ENCODE measurements around the gene EVI2B.
"Not testable (repeated sequence)": the region's sequence is repeated elsewhere in the genome, so short reads cannot be mapped to it uniquely, and the experiment has no call there.

EVI2B gene

DNA sequence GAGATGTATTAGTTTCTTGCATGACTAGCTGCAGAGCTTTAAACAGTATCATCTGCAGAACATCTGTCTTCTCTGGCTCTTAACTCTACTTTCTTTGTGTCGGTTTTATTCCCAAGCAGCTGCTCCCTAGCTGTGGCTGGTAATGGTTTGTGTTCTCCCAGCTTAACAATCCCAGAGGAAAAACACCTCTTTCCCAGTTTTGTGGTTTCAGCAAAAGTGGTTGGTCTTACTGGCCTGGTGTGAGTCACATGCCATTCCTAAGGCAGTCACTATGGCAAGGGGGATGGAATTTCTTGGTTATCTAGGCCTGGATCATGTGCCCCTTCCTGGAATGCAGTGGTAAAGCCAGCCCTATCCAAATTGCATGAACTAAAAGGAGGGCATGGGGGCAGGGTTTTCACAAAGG lies 44.3 kb downstream of the EVI2B start:
- DNase-seq (ENCODE audit: low read depth), result no peak

DNA sequence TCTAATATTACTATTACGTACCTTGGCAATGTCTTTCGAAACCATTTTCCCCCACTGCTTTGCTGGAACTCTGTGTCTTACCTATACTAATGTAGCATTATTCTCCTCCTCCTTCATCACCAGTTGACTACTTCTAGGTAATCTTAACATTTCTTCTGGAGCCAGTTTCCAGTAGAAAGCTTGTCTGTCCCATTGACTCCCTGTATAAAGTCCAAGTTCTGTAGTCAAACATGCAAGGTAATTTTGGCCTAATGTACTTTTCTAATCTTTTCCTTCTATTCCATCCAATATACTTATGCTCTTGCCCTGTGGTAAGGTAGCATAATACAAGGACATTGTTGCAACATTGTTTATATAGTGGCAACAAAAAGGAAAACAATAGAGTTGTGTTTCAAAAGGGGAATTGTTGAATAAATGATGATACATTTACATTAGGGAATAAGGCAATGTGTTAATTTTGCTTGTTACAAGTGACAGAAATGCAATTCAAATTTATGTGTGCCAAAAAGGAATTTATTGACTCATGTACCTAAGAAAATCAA lies 44.7 kb downstream of the EVI2B start:
- no peak for DNase-seq (ENCODE audit: low read depth)

DNA sequence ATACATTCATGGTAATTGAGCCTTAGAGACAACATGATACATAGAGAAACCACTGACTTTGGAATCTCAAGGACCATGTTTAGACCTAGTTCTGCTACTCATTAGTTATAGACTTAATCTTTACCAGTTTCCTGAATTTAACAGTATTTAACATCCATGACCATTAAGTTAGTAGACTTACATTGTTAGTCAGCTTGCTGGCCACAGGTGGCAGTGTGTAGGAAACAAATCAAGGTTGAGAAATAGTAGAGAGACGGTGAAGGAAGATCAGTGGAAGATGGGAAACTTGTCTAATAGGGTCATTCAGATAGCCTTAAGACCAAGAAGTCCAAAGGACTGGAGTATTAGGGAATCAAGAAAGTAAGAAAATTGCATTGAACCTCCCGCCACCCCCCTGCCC lies 47.8 kb downstream of the EVI2B start:
- no peak for DNase-seq (ENCODE audit: low read depth)

DNA sequence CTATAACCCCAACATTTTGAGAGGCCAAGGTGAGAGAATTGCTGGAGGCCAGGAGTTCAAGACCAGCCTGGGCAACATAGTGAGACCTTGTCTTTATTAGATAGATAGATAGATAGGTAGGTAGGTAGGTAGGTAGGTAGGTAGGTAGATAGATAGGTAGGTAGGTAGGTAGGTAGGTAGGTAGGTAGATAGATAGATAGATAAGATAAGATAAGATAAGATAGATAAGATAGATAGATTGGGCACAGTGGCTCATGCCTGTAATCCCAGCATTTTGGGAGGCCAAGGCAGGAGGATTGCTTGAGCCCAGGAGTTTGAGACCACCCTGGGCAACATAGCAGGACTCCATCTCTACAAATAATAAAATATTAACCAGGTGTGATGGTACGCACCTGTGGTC lies 50.9 kb downstream of the EVI2B start:
- not testable (repeated sequence) for DNase-seq (ENCODE audit: low read depth)

DNA sequence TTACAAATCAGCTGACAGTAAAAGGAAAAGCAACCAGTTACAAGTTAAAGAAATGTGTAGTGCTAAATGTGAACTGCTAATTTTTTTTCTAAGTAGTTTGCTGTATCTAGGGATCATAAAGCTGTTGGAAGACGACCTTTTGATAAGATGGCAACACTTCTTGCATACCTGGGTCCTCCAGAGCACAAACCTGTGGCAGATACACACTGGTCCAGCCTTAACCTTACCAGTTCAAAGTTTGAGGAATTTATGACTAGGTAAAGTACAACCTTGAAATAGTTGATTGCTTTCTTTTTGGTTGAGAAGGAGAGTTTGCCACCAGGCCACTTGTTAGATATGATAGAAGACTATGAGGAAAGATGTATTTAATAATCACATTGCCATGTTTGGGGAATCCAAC lies 52.3 kb downstream of the EVI2B start:
- no peak for DNase-seq (ENCODE audit: low read depth)

DNA sequence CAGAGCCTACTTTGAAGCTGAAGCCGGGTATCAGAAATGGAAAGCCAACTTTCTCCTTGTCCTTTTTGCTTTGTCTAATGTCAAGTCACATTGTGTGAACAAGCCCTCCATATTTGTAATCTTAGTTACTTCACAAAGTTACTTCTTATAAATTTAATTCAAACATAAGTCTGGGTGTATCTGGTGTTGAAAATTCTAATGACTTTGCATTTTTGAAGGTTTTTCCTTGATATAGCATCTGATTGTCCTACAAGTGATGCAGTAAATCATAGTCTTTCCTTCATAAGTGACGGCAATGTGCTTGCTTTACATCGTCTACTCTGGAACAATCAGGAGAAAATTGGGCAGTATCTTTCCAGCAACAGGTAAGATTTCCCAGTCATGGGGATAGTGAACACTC lies 53.7 kb downstream of the EVI2B start:
- DNase-seq (ENCODE audit: low read depth), result no peak

DNA sequence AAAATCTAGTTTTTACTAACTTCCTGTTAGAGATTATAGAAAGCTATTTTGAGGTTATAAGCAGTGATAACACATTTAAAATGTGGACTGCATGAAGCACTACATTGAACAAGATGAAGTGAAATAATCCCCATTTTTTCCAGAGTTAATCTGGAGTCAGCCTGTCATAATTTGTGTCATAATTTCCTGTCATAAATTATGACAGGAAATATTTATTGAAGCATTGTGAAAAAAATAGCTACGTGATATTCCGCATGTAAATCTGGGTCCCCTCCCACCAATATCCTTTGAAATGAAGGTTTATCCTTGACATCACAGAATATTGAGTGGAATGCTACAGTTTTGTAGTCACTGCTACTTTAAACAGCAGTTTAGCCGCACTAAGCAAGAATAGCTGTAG lies 56.9 kb downstream of the EVI2B start:
- DNase-seq (ENCODE audit: low read depth), result no peak

DNA sequence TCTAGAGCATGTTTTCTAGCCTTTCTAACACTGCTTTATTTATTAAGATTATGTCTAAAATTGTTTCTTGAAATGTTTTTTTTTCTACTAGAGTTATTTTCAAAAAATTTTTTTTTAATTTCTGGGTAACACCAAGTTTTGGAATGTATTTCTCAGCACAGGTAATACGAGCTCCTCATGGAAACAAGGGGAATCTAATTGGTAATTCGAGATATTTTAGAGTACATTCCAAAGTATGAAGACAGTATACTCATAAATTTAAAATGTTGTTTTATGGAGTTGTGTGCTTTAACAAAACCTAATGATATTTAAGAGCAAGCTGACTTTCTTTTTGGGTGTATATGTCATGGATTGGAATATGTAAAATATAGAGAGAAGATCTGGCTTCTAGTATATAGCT lies 59.2 kb downstream of the EVI2B start:
- DNase-seq (ENCODE audit: low read depth), result no peak
